ENCODE data around the gene ACTN1.

Gene ACTN1

GRCh38 chr14:68971411-68972035 lies 7.6 kb downstream of the ACTN1 start:
- no peak for ATAC-seq (ENCODE audit: low read depth)
- TF ChIP-seq CTCF (IDR thresholded peaks at IDR 0.05; ENCODE audit: poor library complexity, severe bottlenecking) = no peak
- peaks cover 100% of the 10 kb centered on the region for H3K36me3 ChIP-seq (ENCODE audit: low read depth)
- no peaks in the 10 kb centered on the region for H3K9me3 ChIP-seq (ENCODE audit: severe bottlenecking)
- no peak for DNase-seq (ENCODE audit: low spot score)
- peak overlapping the region; percentile 98 for H3K27ac ChIP-seq (ENCODE audit: poor library complexity, severe bottlenecking)
- H3K27me3 ChIP-seq (ENCODE audit: insufficient read depth, poor library complexity, severe bottlenecking) = no peaks in the 10 kb centered on the region
- H3K4me3 ChIP-seq (ENCODE audit: severe bottlenecking) = no peak overlapping the region
- H3K4me1 ChIP-seq (ENCODE audit: insufficient read depth, poor library complexity, severe bottlenecking) = peaks cover 100% of the 10 kb centered on the region

GRCh38 chr14:68970736-68971135 lies 8.4 kb downstream of the ACTN1 start:
- Histone ChIP-seq H3K27me3 (ENCODE audit: insufficient read depth, poor library complexity, severe bottlenecking) (no peaks in the 10 kb centered on the region), H3K9me3 (ENCODE audit: severe bottlenecking) (no peaks in the 10 kb centered on the region), H3K4me3 (ENCODE audit: severe bottlenecking) (no peak overlapping the region), H3K27ac (ENCODE audit: poor library complexity, severe bottlenecking) (peak overlapping the region; percentile 98), H3K36me3 (ENCODE audit: low read depth) (peaks cover 100% of the 10 kb centered on the region), H3K4me1 (ENCODE audit: insufficient read depth, poor library complexity, severe bottlenecking) (peaks cover 100% of the 10 kb centered on the region)
- no peak for DNase-seq (ENCODE audit: low spot score)
- ATAC-seq (ENCODE audit: low read depth) = no peak
- TF ChIP-seq CTCF (IDR thresholded peaks at IDR 0.05; ENCODE audit: poor library complexity, severe bottlenecking) = no peak

GRCh38 chr14:68970038-68970612 lies 9.0 kb downstream of the ACTN1 start:
- DNase-seq (ENCODE audit: low spot score) (no peak), ATAC-seq (ENCODE audit: low read depth) (no peak)
- no peak overlapping the region for H3K4me3 ChIP-seq (ENCODE audit: severe bottlenecking)
- H3K27ac ChIP-seq (ENCODE audit: poor library complexity, severe bottlenecking) = peak overlapping the region; percentile 98
- H3K9me3 ChIP-seq (ENCODE audit: severe bottlenecking) = no peaks in the 10 kb centered on the region
- peaks cover 100% of the 10 kb centered on the region for H3K4me1 ChIP-seq (ENCODE audit: insufficient read depth, poor library complexity, severe bottlenecking)
- H3K27me3 ChIP-seq (ENCODE audit: insufficient read depth, poor library complexity, severe bottlenecking) = no peaks in the 10 kb centered on the region
- TF ChIP-seq CTCF (IDR thresholded peaks at IDR 0.05; ENCODE audit: poor library complexity, severe bottlenecking) = no peak
- H3K36me3 ChIP-seq (ENCODE audit: low read depth) = peaks cover 100% of the 10 kb centered on the region

- DNase-seq (ENCODE audit: low spot score) = no peak
- Histone ChIP-seq H3K36me3 (ENCODE audit: low read depth) (peaks cover 100% of the 10 kb centered on the region), H3K27ac (ENCODE audit: poor library complexity, severe bottlenecking) (peak overlapping the region; percentile 98), H3K4me3 (ENCODE audit: severe bottlenecking) (no peak overlapping the region), H3K9me3 (ENCODE audit: severe bottlenecking) (no peaks in the 10 kb centered on the region), H3K27me3 (ENCODE audit: insufficient read depth, poor library complexity, severe bottlenecking) (no peaks in the 10 kb centered on the region), H3K4me1 (ENCODE audit: insufficient read depth, poor library complexity, severe bottlenecking) (peaks cover 100% of the 10 kb centered on the region)
- no peak for ATAC-seq (ENCODE audit: low read depth)
- TF ChIP-seq CTCF (IDR thresholded peaks at IDR 0.05; ENCODE audit: poor library complexity, severe bottlenecking) = no peak
Measured at GRCh38 chr14:68969278-68970033, 9.6 kb downstream of the ACTN1 start.
